T-helper 9 cell (primary cell): Measurements from ENCODE around the gene MRPS26.
"Not testable (repeated sequence)": the region's sequence is repeated elsewhere in the genome, so short reads cannot be mapped to it uniquely, and the experiment has no call there.

Experiments used
- DNase-seq: peaks from one replicate; pipeline ENCODE4 v3.0.0-alpha.2; 2020
- total RNA-seq, 2 donors: gene quantifications; one replicate each; lab custom pipeline; 2026; lab: John Stamatoyannopoulos, UW

The MRPS26 gene
- 16.4 to 29.3 reads per million in 2 donors for total RNA-seq

DNA sequence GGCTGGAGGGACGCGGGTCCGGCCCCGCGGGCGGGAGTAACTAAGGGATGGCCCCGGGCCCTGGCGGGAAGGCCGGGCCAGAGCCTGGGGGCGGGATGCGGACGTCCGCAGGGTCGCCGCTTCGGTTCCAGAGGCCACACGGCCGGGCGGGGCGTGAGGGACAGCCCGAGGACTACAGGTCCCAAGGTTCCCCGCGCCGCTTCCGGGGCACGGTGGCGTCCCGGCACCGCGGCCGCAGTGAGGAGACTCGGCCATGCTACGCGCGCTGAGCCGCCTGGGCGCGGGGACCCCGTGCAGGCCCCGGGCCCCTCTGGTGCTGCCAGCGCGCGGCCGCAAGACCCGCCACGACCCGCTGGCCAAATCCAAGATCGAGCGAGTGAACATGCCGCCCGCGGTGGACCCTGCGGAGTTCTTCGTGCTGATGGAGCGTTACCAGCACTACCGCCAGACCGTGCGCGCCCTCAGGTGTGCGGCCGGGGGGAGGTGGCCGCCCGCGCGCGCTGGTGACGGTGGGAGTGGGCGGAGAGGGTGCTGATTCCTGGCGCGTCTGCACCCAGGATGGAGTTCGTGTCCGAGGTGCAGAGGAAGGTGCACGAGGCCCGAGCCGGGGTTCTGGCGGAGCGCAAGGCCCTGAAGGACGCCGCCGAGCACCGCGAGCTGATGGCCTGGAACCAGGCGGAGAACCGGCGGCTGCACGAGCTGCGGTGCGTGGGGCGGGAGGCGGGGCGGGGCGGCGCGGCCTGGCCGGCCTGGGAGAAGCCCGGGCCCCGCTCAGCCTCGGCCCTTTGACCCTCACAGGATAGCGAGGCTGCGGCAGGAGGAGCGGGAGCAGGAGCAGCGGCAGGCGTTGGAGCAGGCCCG lies at the start of gene MRPS26:
Gene MRPS26 (plus strand): TSS at position 237 of the 861 bp plus-strand sequence. CDS start 17 bp downstream, at position 254.
- peak; percentile 63 for DNase-seq

DNA sequence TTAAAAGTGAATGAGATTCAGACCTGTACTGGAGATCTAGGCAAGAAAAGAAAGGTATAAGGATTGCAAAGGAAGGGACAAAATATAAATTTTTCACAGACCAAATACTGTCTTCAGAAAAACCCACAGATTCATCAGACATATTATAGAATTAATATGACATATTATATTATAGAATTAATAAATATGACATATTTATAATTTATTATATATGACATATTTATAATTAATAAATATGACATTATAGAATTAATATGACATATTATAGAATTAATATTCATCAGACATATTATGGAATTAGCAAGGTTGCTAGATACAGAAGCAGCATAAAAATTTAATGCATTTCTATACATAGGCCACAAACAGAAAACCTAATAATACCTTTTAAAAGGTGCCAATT lies 47.1 kb upstream of the MRPS26 start:
- DNase-seq = no peak

DNA sequence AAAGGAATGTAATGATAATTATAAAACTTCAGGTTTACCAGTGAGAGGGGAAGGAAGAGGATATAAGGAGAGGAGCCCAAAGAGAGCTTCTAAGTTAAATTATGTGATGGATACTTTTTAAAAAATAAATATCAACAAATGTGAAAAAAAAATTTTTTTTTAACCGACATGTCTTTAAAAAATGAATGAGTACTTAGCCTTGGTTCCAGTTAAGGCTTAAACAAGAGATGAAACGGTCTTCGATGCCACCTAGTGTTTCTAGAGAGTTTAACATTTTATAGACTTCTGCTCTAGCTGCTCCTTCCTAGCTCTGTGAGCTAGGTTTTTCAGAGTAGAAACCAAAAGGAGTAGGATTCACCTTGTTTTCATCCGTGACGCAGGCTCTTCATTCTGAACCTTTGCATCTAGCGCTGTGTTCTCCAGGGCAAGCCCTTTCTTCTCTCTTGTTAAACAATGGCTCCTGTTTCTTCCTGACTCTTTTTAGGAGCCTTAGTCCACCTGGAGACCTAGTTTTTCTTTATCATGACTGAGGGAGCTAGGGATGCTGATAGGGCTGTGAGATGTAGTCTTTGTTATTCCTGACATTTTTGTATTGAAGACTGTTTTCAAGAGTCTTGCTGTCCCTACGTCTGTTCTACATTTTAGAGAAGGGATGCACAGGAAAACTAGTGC lies 44.9 kb upstream of the MRPS26 start:
- DNase-seq = no peak

DNA sequence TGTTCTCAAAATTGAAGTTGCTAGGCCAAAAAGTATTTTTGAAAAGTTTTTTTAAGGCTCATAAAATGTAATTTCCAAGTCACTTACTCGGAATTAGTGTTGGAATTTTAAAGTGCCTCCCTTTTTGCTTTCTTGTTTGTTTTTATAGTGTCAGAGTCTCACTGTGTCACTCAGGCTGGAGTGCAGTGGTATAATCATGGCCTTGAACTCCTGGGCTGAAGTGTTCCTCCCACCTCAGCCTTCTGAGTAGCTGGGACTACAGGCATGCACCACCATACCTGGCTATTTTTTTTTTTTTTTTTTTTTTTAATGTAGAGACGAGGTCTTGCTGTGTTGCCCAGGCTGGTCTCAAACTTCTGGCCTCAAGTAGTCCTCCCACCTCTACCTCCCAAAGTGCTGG lies 42.4 kb upstream of the MRPS26 start:
- DNase-seq = no peak

DNA sequence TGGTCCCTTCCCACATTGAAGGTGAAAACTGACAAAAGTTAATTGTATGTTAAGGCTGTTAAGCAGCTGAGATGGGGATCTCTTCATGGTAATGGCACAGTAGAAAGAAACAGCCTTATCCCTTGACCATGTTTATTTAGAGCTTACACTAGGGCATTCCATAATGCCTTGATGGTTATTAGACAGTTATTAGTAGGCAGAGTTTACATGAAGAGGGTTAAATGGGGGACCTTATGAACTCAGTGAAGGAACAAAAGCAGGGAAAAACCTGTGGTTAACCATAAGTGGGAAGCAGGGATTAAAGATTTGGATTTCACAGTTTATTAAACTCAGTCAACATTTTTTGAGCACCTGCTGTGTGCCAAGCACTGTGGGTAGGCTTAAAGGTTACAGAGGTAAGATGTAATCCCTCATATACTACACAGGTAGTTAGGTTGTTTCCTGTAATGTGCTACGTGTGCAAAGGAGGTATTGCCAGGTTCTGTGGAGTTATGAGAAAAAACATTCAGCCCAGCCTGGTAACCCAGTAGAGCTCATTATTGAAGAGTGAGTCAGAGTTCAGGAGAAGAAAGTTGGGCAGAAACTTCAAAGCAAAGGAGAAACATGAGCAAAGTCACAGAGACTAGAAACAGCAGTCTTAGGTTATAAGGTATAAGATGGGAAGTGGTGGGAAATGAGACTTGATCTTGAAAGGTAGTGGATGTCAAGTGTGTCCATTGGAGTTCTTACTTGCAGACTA lies 34.7 kb upstream of the MRPS26 start:
- no peak for DNase-seq

DNA sequence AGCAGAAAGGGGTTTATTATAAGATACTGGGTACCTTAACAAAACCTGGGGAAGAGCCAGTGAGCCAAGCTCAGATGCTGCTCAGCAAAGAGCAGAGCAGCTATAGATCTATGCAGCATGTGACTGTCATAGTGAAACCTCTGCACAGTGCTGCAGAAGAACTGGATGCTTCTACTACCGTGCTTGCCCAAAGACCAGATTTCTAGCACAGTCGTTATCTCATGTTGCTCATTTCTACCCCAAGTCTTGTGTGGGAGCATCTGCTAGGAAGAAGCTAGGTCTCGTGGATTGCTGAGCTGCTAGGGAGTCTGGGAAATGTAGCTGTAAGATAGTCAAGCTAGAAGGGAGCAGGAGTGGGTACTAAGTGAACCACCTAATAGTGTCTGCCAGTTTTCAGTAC lies 34.1 kb upstream of the MRPS26 start:
- no peak for DNase-seq

DNA sequence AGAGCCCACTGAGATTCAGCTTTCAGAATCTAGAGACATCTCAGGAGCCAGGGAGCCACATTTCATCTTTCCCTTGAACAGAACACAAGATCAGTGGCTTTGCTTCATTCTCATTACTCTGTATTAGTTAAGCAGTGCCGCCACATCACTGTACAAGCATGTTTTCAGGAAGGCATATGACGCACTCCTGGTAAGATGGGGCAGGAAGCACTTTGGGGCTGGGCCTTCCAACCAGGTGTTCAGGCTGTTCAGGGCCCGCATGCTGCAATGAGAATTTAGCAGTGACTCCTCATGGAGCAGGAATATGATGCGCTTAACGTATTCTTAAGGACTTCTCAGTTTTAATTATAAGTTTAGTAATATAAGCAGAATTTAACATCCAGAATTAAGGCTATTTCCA lies 32.1 kb upstream of the MRPS26 start:
- DNase-seq = no peak

DNA sequence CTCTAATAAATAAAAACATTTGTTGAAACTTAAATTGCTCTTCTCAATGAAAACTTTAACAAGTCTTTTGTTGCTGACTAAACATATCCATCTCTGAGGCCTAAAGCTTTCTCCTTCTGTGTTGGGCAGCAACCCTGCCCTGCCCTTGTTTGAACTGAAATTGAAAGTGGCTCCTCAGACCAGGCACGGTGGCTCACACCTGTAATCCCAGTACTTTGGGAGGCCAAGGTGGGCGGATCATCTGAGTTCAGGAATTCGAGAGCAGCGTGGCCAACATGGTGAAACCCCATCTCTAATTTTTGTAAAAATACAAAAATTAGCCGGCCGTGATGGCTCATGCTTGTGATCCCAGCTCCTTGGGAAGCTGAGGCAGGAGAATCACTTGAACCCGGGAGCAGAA lies 31.7 kb upstream of the MRPS26 start:
- DNase-seq = no peak

DNA sequence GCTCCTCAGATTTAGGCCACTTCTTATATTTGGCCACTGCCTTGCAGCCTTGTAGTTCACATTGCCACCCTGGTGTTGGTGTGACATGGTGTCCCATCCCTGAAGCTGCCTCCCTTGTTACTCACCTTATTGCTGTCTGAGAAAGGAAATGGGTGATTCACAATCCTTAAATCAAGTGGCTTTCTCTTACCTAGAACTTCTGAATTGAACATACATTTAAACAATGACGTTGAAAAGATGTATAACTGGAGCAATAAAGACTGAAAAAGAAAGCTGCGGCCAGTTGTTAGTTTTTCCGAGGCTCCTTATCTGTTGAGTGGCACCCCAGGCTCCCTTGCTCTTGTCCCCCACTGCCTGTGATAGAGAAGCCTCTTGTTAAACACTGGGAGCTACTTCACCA lies 31.2 kb upstream of the MRPS26 start:
- DNase-seq = no peak

DNA sequence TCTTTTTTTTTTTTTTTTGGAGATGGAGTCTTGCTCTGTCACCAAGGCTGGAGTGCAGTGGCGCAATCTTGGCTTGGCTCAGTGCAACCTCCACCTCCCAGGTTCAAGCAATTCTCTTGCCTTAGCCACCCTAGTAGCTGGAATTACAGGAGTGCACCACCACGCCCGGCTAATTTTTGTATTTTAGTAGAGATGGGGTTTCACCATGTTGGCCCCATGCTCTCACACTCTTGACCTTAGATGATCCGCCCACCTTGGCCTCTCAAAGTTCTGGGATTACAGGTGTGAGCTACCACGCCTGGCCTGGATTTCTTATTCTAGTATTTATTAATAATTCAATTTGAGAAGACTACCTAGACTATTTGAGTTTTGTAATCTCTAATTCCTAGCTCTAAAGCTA lies 30.6 kb upstream of the MRPS26 start:
- DNase-seq = not testable (repeated sequence)

DNA sequence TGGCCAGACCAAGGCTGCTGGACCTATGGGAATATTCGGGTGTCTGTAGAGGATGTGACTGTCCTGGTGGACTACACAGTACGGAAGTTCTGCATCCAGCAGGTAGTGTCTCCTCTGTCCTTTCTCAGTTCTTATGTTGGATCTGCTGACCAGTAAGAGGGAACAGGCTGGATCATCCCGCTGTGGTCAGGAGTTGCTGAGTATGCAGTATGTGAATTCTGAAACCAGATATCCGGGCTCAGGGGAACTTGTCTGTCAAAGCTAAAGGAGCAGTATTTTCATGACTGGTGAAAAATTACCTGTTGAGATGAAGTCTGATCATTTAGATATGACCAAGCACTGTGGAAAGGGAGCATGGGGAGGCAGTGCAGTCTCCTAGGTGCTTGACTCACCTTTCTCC lies 24.5 kb upstream of the MRPS26 start:
- no peak for DNase-seq

DNA sequence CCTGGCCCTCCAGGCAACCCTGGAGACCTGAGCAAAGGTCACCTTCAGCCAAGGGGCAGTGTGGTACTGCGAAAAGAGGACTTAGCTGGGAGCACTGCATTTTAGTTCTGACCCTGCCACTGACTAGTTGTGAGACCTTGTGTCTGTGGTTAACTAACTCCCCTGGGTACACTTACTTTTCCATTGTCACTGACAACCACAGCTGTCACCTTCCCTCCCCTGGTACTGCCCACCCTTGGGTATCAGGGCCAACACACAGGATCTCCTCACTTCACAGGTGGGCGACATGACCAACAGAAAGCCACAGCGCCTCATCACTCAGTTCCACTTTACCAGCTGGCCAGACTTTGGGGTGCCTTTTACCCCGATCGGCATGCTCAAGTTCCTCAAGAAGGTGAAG lies 24.1 kb upstream of the MRPS26 start:
- no peak for DNase-seq

DNA sequence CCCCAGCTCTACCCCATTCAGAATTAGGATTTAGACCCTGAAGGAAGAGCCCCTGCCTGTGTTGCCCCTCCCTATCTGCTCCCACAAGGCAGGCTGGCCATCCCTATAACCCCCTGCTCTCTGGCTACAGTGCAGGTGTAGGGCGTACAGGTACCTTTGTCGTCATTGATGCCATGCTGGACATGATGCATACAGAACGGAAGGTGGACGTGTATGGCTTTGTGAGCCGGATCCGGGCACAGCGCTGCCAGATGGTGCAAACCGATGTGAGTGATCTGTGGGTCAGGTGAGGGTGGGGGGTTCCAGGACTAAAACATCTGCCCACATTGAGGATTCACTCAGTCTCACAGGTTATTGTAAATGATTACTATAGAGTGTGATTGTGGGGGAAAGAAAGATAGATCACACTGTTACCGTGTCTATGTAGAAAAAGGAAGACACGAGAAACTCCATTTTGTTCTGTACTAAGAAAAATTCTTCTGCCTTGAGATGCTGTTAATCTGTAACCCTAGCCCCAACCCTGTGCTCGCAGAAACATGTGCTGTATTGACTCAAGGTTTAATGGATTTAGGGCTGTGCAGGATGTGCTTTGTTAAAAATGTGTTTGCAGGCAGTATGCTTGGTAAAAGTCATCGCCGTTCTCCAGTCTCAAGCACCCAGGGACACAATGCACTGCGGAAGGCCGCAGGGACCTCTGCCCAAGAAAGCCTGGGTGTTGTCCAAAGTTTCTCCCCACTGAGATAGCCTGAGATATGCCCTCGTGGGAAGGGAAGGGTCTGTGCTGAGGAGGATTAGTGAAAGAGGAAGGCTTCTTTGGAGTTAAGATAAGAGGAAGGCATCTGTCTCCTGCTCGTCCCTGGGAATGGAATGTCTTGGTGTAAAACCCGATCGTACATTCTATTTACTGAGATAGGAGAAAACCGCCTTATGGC lies 23.0 kb upstream of the MRPS26 start:
- not testable (repeated sequence) for DNase-seq

DNA sequence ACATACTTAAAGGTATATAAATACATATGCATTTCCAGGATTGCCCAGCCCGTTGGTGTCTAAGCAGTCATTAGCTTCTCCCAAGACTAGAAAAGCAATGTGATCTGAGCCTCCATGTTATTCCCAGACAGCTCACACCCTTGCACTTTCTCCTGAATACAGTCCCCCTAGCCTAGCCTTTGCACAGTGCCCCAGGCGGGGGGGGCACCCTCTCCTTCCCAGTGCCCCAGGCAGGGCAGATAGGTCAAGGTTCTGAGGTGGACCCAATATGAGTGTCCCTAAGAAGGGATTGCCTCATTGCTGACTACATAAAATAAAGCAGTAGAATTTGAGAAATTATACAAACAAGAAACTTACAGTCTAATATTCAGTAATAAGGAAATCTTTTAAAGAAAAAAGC lies 17.9 kb upstream of the MRPS26 start:
- no peak for DNase-seq

DNA sequence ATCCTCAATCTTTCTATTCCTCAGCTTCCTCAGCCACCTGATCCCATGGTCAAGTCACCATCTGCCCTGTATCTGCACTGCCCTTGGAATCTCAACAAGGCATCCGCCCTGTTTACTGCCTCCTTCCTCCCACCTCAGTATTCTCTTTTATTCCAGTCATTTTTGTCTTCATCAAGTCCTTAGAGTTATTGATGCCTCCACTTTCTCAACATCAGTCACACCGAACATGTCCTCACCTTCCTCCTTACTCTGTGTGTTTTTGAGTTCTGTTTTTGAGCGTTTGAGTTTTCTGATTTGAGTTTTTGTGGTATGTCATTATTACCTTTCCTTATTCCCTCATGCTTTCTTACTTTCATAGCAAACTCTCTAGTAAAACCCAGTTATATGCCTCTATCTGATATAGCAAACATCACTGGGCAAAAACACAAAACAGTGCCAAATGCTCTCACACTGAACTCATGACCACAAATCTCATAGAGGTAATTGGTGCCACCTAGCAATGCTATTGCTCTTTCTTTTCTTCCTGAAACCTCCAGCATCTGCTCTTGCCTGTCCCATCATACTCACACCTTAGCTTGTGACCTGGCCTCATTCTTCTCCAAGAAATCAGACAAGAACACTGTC lies 14.2 kb upstream of the MRPS26 start:
- DNase-seq = no peak

DNA sequence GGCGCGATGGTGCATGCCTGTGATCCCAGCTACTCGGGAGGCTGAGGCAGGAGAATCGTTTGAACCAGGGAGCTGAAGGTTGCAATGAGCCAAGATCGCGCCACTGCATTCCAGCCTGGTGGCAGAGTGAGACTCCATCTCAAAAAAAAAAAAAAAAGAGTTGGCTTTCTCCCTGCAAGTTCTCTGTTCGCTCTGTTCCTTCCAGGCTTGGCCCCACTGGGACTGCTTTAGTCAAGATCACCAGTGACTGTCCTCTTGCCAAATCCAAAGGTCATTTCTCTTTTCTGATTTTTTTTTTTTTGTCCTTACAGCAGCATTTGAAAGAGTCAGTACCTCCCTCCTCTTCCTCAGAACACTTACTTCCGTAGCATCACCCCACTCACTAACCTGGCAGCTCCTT lies 13.2 kb upstream of the MRPS26 start:
- no peak for DNase-seq

DNA sequence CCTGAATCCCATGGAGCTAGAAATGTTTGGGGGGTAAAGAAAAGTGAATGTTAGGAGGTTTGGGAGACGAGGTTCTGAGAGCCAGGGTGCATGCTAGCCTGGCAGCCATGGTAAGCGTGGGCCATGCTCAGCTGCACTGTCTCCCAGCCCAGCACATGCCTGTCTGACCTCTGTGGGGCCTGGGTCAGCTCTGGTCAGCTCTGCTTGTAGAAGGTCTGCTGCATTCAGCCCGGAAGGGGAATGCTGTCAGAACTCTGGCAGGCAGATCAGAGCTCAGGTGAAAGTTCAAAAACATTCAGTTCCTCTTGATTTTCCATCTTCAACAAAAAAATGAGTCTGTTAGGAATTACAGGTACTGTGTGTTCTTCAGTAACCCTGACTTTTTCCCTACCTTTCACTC lies 8.2 kb upstream of the MRPS26 start:
- no peak for DNase-seq

DNA sequence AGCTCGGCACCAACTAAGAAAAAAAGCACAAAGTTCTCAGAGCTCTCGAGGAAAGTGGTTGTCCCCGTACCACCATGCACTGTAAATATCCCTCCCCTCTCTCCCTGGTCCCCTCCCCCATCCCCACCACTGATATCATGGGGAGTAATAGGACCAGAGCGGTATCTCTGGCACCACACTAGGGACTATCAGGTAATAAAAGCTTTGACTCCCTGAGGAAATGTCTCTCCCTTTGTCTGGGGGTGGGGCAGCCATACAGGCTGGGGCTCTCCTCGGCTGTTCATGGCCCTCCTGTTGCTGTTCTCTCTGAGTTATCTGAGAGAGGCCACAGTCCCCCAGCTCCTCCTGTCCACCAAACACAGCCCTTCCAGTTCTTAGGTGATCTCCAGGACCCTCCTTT lies 7.4 kb upstream of the MRPS26 start:
- no peak for DNase-seq

DNA sequence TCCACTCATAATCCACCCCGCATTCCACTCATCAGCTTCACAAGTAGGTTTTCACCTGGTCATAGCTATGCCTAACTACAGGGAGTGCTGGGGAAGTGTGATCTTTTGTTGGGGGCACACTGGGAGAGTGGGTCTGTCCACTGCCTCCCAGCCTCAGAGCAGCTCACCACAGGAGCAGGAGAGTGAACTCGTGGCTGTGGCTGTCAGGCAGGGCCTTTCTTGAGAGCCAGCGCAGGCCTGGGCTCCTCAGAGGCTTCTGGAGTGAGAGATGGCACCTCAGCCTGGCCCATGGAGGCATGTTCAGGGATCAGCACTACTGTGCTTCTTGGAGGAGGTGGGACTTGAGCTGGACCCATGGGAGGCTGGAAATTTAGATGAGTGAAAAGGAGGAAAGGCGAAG lies 6.4 kb upstream of the MRPS26 start:
- no peak for DNase-seq

DNA sequence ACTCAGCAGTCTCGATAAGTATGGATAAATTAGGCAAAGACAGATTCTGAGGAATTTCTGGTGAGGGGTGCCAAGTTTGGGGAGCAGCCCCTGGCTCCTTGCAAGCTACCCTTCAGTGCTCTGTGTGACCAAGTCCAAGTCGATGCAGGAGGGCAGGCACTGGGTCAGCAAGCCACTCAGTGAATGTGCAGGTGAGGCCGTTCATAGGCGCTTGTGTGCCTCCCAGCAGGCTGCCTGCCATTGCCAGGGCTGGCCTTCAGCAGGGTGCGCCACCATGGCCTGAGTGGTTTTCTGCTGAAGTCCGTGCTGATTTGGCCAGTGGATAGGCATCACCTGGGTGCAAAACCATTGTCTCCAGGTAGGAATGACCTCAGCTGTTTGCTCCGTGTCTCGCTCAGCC lies 5.8 kb upstream of the MRPS26 start:
- DNase-seq = no peak

DNA sequence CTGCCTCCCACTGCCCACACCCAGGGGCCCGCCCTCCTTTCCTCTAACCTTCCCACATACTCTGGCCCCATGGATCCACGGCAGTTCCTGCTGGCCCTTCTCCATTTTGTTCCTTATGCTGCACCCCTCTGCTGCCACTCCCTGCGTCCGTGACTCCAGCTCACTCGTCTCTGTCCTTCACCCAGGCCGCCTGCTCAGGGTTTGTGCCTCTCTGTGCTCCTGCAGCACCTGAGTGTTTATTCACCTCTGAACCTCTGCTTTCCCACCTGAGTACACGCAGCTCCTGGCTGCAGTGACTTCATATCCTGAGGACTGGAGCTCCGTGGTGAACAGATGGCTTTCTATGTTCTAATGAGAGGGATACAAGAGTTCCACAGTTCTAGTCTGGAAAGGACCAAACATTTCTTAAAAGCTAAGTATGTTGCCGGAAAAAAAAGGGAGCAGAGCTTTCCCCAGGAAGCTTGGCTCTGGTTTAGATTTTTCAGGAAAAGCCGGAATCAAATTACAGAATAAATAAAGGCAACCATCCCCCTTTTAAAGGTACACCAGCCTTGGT lies 3.9 kb upstream of the MRPS26 start:
- DNase-seq = no peak

DNA sequence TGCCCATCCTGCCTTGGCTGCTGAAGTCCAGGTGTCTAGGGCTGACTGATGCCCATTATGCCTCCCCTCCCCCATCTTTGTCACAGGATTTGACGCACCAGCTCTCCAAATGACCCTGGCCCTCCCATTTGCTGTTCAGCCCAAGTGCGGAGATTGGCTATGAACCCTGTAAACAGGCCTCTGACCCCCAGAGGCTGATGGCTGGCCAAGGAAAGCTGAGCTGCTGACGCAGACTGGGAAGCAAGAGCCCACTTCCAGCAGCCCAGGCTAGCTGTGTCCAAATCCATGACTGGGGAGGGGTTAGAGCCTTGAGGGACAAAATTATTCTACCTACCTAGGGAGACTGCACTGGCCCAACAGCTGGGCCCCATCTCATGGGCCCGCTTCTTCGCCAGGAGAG lies 3.2 kb upstream of the MRPS26 start:
- no peak for DNase-seq
